ENCODE measurements around the gene NCK2. TPM values are rescaled to one million over a fixed set of nuclear protein-coding genes. Genes with fewer than 3 reads are reported as not detected.

The NCK2 gene
- polyA plus RNA-seq, 2 of the 4 experiments (the other 2 are of a cell fraction) = 17.1 to 17.8 TPM

DNA sequence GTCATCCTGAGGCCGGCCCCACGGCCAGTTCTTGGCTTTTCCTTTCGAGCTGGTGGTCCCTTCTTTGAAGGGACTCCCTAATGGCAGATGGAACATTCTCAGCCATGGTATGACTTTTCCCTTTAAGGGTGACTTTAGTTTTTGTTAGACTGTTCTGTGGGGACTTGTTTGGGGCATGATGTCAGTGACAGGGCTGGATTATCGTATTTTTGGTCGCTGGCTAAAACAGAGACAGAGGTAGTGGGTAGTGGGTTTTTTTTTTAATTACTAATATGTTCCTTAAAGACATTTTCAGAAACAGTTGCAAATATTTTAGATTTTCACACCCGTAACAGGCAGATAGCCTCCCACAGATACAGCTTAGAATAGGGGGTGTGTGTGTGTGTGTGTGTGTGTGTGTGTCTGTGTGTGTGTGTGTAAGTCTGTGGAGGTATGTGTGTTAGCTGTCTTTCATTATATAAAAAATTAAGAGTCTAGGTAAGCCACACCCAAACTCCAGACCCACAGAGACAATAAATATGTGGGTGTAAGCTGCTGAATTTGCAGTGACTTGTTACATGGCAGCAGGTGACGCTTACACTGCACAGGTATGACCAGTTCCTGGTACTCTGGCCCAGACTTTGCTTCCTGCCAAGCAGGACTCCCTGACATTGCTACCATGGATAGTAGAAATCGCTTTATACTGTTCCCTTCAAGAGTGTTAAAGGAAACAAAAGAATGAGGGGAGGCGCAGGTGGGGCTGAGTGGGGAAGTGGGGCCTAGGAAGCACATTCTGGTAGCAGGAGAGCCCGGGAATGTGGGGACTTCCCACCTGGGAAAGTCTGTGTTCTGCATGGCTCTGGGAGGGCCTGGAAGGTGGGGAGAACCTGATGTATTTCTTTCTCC is 20.9 kb downstream of the NCK2 start:
- H3K9me3 ChIP-seq = no peaks in the 10 kb centered on the region
- H3K4me3 ChIP-seq = no peak overlapping the region
- H3K4me2 ChIP-seq = no peak overlapping the region
- TF ChIP-seq EHF (CRISPR knock-in tag; IDR thresholded peaks at IDR 0.05) (no peak), CHD2 (IDR thresholded peaks at IDR 0.05; ENCODE audit: low read length, partially characterized antibody) (no peak), PHF8 (IDR thresholded peaks at IDR 0.05; ENCODE audit: borderline replicate concordance, low read depth) (no peak), MYC (IDR thresholded peaks at IDR 0.05; ENCODE audit: borderline replicate concordance, low read length) (no peak), FOXS1 (CRISPR knock-in tag; IDR thresholded peaks at IDR 0.05) (no peak), HDAC2 (IDR thresholded peaks at IDR 0.05) (no peak), ESRRA (IDR thresholded peaks at IDR 0.05; ENCODE audit: borderline replicate concordance, low read length) (no peak), JUN (IDR thresholded peaks at IDR 0.05) (no peak), EP300 (IDR thresholded peaks at IDR 0.05) (no peak), ZSCAN20 (CRISPR knock-in tag; IDR thresholded peaks at IDR 0.05) (no peak), HES2 (IDR thresholded peaks at IDR 0.05) (no peak), KDM5A (IDR thresholded peaks at IDR 0.05) (no peak)
- TF ChIP-seq, protein P1, sequence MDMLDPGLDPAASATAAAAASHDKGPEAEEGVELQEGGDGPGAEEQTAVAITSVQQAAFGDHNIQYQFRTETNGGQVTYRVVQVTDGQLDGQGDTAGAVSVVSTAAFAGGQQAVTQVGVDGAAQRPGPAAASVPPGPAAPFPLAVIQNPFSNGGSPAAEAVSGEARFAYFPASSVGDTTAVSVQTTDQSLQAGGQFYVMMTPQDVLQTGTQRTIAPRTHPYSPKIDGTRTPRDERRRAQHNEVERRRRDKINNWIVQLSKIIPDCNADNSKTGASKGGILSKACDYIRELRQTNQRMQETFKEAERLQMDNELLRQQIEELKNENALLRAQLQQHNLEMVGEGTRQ (IDR thresholded peaks at IDR 0.05) = no peak
- ChIA-PET POLR2A (no interaction called here), CTCF (no interaction called here)
- DNase-seq (ENCODE audit: low read depth in 1 of 2, low spot score in 1 of 2) (no peak), FAIRE-seq (no peak), ATAC-seq (no peak)
- no peak overlapping the region for H3K27ac ChIP-seq
- no peaks in the 10 kb centered on the region for H3K4me1 ChIP-seq
- 93% methylated on average over 10 of the region's 10 CpGs for WGBS (ENCODE audit: missing lambda C conversion rate)

GRCh38 chr2:105766300-105766866 is 21.7 kb downstream of the NCK2 start:
- FAIRE-seq (no peak), DNase-seq (ENCODE audit: low read depth in 1 of 2, low spot score in 1 of 2) (no peak), ATAC-seq (no peak)
- no peak overlapping the region for H3K4me2 ChIP-seq
- TF ChIP-seq PHF8 (IDR thresholded peaks at IDR 0.05; ENCODE audit: borderline replicate concordance, low read depth) = no peak
- no peak for TF ChIP-seq HOXA7 (CRISPR knock-in tag; IDR thresholded peaks at IDR 0.05)
- WGBS (ENCODE audit: missing lambda C conversion rate) = 91% methylated on average over 7 of the region's 7 CpGs
- H3K4me1 ChIP-seq = no peaks in the 10 kb centered on the region
- ChIA-PET POLR2A (no interaction called here), CTCF (no interaction called here)
- H3K9me3 ChIP-seq = no peaks in the 10 kb centered on the region
- H3K4me3 ChIP-seq = no peak overlapping the region
- no peak overlapping the region for H3K27ac ChIP-seq

DNA sequence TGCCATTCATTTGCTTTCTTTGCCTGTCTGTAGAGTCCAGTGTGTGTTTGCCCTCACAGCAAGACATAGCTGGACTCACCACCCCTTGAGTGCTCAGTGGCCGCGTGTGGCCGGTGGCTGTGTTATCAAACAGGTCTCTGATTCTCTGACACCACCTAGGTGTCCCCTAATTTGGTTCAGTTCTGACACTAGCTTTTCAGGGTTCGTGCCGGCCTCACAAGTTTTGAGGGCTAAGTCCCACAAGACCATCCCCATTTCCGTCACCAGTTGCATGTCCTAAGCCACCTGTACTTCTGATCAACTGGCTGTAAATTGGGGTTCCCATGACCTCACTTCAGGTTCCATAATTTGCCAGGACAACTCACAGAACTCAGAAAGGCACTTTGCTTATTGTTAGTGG is 23.5 kb downstream of the NCK2 start:
- no peak overlapping the region for H3K4me3 ChIP-seq
- ChIA-PET CTCF (interaction anchor here (0.6 kb wide), 1 partner anchor 10 kb away, joined by 3 read pairs; no protein-coding TSS in a partner anchor), POLR2A (no interaction called here)
- TF ChIP-seq TP53 (CRISPR knock-in tag; IDR thresholded peaks at IDR 0.05) (no peak), BHLHE40 (IDR thresholded peaks at IDR 0.05; ENCODE audit: low read depth, low read length) (no peak)
- TF ChIP-seq, protein P2, sequence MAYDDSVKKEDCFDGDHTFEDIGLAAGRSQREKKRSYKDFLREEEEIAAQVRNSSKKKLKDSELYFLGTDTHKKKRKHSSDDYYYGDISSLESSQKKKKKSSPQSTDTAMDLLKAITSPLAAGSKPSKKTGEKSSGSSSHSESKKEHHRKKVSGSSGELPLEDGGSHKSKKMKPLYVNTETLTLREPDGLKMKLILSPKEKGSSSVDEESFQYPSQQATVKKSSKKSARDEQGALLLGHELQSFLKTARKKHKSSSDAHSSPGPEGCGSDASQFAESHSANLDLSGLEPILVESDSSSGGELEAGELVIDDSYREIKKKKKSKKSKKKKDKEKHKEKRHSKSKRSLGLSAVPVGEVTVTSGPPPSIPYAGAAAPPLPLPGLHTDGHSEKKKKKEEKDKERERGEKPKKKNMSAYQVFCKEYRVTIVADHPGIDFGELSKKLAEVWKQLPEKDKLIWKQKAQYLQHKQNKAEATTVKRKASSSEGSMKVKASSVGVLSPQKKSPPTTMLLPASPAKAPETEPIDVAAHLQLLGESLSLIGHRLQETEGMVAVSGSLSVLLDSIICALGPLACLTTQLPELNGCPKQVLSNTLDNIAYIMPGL (CRISPR knock-in tag; IDR thresholded peaks at IDR 0.05; ENCODE audit: borderline replicate concordance) = no peak
- no peak overlapping the region for H3K4me2 ChIP-seq
- FAIRE-seq (no peak), ATAC-seq (no peak), DNase-seq (ENCODE audit: low read depth in 1 of 2, low spot score in 1 of 2) (no peak)
- no peak overlapping the region for H3K27ac ChIP-seq
- H3K9me3 ChIP-seq = no peaks in the 10 kb centered on the region
- WGBS (ENCODE audit: missing lambda C conversion rate) = 84% methylated on average over 6 of the region's 6 CpGs
- no peaks in the 10 kb centered on the region for H3K4me1 ChIP-seq

Data from A549 (cell line).